RWPE2 (cell line): ENCODE measurements around the gene VMA21.
A peak's percentile ranks its signal among the peaks of the same experiment; 100 is the strongest.

Experiments used
- ATAC-seq: fragments of 200-7000 bp; cut with Tn5 transposase; 3 replicates; pipeline ENCODE4 v1.9.1; 2021; ENCODE audit warnings: low read depth
- DNase-seq: peaks from one replicate; pipeline ENCODE4 v3.0.0-alpha.2; 2020; ENCODE audit warnings: low spot score
- H3K27ac ChIP-seq: fragments of 450-650 bp; 2 replicates; pipeline ENCODE4 v1.5.1; 2017; ENCODE audit warnings: mild to moderate bottlenecking; ENCODE audit not compliant: poor library complexity, severe bottlenecking
- H3K27me3 ChIP-seq: fragments of 250-450 bp; sonication (Bioruptor Pico); 2 replicates; pipeline ENCODE4 v1.5.1; 2021; ENCODE audit warnings: mild to moderate bottlenecking, moderate library complexity; ENCODE audit not compliant: insufficient read depth, poor library complexity, severe bottlenecking
- H3K36me3 ChIP-seq: fragments of 250-450 bp; sonication (Bioruptor Pico); 2 replicates; pipeline ENCODE4 v1.5.1; 2020; ENCODE audit warnings: low read depth, mild to moderate bottlenecking, moderate library complexity
- H3K4me1 ChIP-seq: fragments of 250-450 bp; sonication (Bioruptor Pico); 2 replicates; pipeline ENCODE4 v1.5.1; 2021; ENCODE audit warnings: mild to moderate bottlenecking, moderate library complexity; ENCODE audit not compliant: insufficient read depth, poor library complexity, severe bottlenecking
- H3K4me3 ChIP-seq: fragments of 250-450 bp; sonication (Bioruptor Pico); 2 replicates; pipeline ENCODE4 v1.5.1; 2021; ENCODE audit warnings: mild to moderate bottlenecking, moderate library complexity; ENCODE audit not compliant: severe bottlenecking
- H3K9me3 ChIP-seq: fragments of 250-450 bp; sonication (Bioruptor Pico); 2 replicates; pipeline ENCODE4 v1.5.1; 2021; ENCODE audit warnings: mild to moderate bottlenecking, moderate library complexity; ENCODE audit not compliant: severe bottlenecking
- TF ChIP-seq, protein P1 (sequence below): fragments of 450-650 bp; IDR thresholded peaks from one replicate; pipeline ENCODE4 v1.5.1; 2017; ENCODE audit warnings: mild to moderate bottlenecking, moderate library complexity; ENCODE audit not compliant: poor library complexity, severe bottlenecking

The VMA21 gene

GRCh38 chrX:151396825-151397740 is at the start of gene VMA21:
Gene VMA21, plus strand, starts transcription at chrX:151397206. Its CDS starts 103 bp downstream, at chrX:151397309.
- TF ChIP-seq, protein P1, sequence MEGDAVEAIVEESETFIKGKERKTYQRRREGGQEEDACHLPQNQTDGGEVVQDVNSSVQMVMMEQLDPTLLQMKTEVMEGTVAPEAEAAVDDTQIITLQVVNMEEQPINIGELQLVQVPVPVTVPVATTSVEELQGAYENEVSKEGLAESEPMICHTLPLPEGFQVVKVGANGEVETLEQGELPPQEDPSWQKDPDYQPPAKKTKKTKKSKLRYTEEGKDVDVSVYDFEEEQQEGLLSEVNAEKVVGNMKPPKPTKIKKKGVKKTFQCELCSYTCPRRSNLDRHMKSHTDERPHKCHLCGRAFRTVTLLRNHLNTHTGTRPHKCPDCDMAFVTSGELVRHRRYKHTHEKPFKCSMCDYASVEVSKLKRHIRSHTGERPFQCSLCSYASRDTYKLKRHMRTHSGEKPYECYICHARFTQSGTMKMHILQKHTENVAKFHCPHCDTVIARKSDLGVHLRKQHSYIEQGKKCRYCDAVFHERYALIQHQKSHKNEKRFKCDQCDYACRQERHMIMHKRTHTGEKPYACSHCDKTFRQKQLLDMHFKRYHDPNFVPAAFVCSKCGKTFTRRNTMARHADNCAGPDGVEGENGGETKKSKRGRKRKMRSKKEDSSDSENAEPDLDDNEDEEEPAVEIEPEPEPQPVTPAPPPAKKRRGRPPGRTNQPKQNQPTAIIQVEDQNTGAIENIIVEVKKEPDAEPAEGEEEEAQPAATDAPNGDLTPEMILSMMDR, result no peak

DNA sequence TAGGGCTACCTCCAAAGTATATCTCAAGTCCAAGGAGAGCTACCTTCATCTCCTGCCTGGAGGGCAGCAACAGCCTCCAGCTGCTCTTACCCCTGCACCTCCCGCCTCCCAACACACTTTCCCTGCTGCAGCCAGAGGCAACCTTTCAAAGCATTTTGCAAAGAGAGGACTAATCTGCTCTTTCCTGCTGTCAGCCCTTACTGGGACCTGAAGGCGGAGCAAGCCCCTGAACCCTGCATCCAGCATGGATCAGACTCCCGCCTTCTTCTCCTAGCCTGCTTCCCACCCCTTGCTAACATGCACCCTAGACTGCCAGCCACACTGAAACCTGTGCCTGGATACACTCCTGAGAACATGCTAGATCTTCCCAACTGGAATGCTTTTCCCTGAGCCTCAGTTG is 37.7 kb upstream of the VMA21 start:
- no peaks in the 10 kb centered on the region for H3K4me1 ChIP-seq
- no peaks in the 10 kb centered on the region for H3K36me3 ChIP-seq
- H3K27ac ChIP-seq, result no peak overlapping the region
- DNase-seq (no peak), ATAC-seq (no peak)
- TF ChIP-seq, protein P1, result no peak
- no peak overlapping the region for H3K4me3 ChIP-seq
- H3K9me3 ChIP-seq, result no peaks in the 10 kb centered on the region
- H3K27me3 ChIP-seq, result no peaks in the 10 kb centered on the region

More at GRCh38 chrX:151396825-151397740, at the start of gene VMA21:
- H3K9me3 ChIP-seq, result no peaks in the 10 kb centered on the region
- peak; percentile 87 for ATAC-seq
- H3K4me1 ChIP-seq, result no peaks in the 10 kb centered on the region
- peak within 1 kb of the TSS; percentile 58 for H3K27ac ChIP-seq
- H3K27me3 ChIP-seq, result no peaks in the 10 kb centered on the region
- peak within 1 kb of the TSS; percentile 52 for H3K4me3 ChIP-seq
- peak; percentile 75 for DNase-seq
- no peaks in the 10 kb centered on the region for H3K36me3 ChIP-seq

DNA sequence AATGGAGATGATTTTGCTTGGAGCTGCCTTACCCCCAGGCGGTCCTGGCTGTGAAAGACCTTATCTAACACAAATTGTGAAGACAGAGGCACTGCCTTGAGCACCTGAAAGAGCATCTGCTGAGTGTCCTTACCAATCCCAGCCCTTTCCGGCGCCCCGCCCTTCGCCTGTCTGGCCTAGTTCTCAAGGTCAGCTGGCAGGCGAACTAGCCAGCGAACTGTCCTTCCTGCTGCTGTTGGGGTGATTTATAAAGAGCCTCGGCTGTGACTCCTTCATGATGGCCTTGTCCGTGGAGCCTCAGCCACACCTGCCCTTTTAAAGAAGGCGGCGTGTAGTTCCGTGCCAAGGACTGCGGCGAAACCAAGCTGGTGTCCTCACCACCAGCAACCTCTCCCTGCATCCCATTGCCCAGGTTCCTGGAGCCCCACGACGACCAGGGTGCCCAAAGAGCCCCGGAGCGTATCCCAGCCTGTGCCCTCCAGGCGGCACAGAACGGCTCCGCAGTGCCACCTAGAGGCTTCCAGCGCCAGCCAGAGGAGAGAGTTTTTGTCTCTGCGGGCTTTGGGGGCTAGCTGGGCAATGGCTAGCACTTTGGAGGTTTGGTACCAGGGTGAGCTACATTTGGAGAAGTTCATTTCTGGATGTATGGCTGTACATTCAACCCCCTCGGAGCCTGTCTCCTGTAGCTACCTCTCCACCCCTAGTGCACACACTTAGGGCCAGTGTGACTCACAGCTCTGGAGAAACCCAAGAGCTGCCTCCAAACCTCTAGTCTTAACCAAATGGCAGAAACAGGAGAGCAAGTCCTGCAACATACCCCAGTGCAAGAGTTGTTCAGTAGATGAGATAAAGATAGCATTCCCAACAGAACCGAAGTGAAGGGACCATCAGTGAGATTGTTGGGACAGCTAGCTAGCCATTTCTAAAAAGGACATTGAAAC is 36.8 kb upstream of the VMA21 start:
- TF ChIP-seq, protein P1, result peak; percentile 55
- no peaks in the 10 kb centered on the region for H3K27me3 ChIP-seq
- H3K9me3 ChIP-seq, result no peaks in the 10 kb centered on the region
- no peak for DNase-seq
- no peak overlapping the region for H3K27ac ChIP-seq
- no peaks in the 10 kb centered on the region for H3K36me3 ChIP-seq
- H3K4me1 ChIP-seq, result no peaks in the 10 kb centered on the region
- H3K4me3 ChIP-seq, result no peak overlapping the region
- ATAC-seq, result peak; percentile 58

- Histone ChIP-seq H3K36me3 (no peaks in the 10 kb centered on the region), H3K4me1 (no peaks in the 10 kb centered on the region), H3K9me3 (no peaks in the 10 kb centered on the region), H3K4me3 (no peak overlapping the region), H3K27ac (no peak overlapping the region), H3K27me3 (no peaks in the 10 kb centered on the region)
- DNase-seq (no peak), ATAC-seq (no peak)
- TF ChIP-seq, protein P1, result no peak
Observed at GRCh38 chrX:151363316-151363715, 33.7 kb upstream of the VMA21 start.
